Sigmoid colon (tissue), 7 donors: ENCODE results near the gene NRAP. TPM values are rescaled to one million over a fixed set of nuclear protein-coding genes. Genes with fewer than 3 reads are reported as not detected.

Experiments
- DNase-seq: peaks from one replicate; pipeline ENCODE4 v3.0.0-alpha.2; 2019
- H3K27ac ChIP-seq, 4 donors: fragments of 200-600 bp; sonication (generic); one replicate each; pipeline ENCODE4 v1.5.1; 2016 to 2019; ENCODE audit warnings: mild to moderate bottlenecking in 1 of 4
- H3K27me3 ChIP-seq, 3 donors: fragments of 200-600 bp; sonication (generic); one replicate each; pipeline ENCODE4 v1.5.1; 2019; ENCODE audit warnings: mild to moderate bottlenecking in 1 of 3
- H3K36me3 ChIP-seq, 4 donors: fragments of 200-600 bp; sonication (generic); one replicate each; pipeline ENCODE4 v1.5.1; 2016 to 2019
- H3K4me1 ChIP-seq, 4 donors: fragments of 200-600 bp; sonication (generic); one replicate each; pipeline ENCODE4 v1.5.1; 2017 to 2019
- H3K4me3 ChIP-seq, 4 donors: fragments of 200-600 bp; sonication (generic); one replicate each; pipeline ENCODE4 v1.5.1; 2017 to 2019; ENCODE audit warnings: mild to moderate bottlenecking in 2 of 4, moderate library complexity in 1 of 4
- H3K9me3 ChIP-seq, 4 donors: fragments of 200-600 bp in 3 of 4; sonication (generic) in 3 of 4; one replicate each; pipeline versions ENCODE4 v1.5.1 to v1.6.1; 2013 to 2019
- CTCF ChIP-seq, 4 experiments: fragments of 450-650 bp in 3 of 4; fragments of 200-600 bp in 1 of 4; IDR thresholded peaks; one replicate each; pipeline ENCODE4 v1.5.1; 2016 to 2019; ENCODE audit warnings: antibody characterized with exemption in 4 of 4, mild to moderate bottlenecking in 3 of 4, moderate library complexity in 2 of 4
- EP300 ChIP-seq, 4 donors: sonication (generic); formaldehyde crosslinking; IDR thresholded peaks; one replicate each; pipeline ENCODE4 v1.6.1; 2017; ENCODE audit warnings: antibody characterized with exemption in 4 of 4
- POLR2A ChIP-seq, 2 donors: fragments of 450-650 bp; IDR thresholded peaks; one replicate each; pipeline ENCODE4 v1.6.1; 2016; ENCODE audit warnings: antibody characterized with exemption in 2 of 2, mild to moderate bottlenecking in 2 of 2, moderate library complexity in 2 of 2
- POLR2AphosphoS5 ChIP-seq, 4 donors: sonication (generic); formaldehyde crosslinking; IDR thresholded peaks; one replicate each; pipeline ENCODE4 v1.6.1; 2017; ENCODE audit warnings: antibody characterized with exemption in 4 of 4
- WGBS, 2 donors: extraction: QIAGEN DNeasy Blood & Tissue Kit; methylation state at CpG; one replicate each; pipeline ENCODE4 v1.1.7; 2013; 5-methylcytosine and 5-hydroxymethylcytosine counted together
- intact Hi-C: fragments of 100-400 bp; cut with DNase I; formaldehyde crosslinking; loops from one replicate; pipeline ENCODE4 v1.15.1; 2023
- polyA plus RNA-seq, 3 donors: library from polyadenylated mRNA; stranded (reverse); fragments of 200-250 nt; gene quantifications; one replicate each; pipeline ENCODE4 v1.2.3, GENCODE V29; 2013
- total RNA-seq, 4 donors: library from RNA; depleted of rRNA; stranded (reverse); fragments of >200 nt; gene quantifications; one replicate each; pipeline ENCODE4 v1.1.0, GENCODE V29; 2016
- donor health status: healthy with polysubstance abuse.
- donor health status: Bipolar disorder and iron deficiency.
- donor health status: healthy.

Gene NRAP
- total and polyA plus RNA-seq, 7 donors = 0.41 to 1.2 (median 0.46) TPM; not detected in 4

- H3K27ac ChIP-seq = no peak overlapping the region
- H3K27me3 ChIP-seq = peaks cover 0 to 7% (median 0%) of the 10 kb centered on the region in 3 donors
- H3K4me3 ChIP-seq = no peak overlapping the region
- TF ChIP-seq CTCF (IDR thresholded peaks at IDR 0.05) (no peak), EP300 (IDR thresholded peaks at IDR 0.05) (no peak), POLR2AphosphoS5 (IDR thresholded peaks at IDR 0.05) (no peak), POLR2A (IDR thresholded peaks at IDR 0.05) (no peak)
- no peaks in the 10 kb centered on the region for H3K9me3 ChIP-seq
- intact Hi-C loops = no loop called here
- H3K36me3 ChIP-seq = no peaks in the 10 kb centered on the region
- no peak for DNase-seq
- WGBS, 2 donors = 54 to 71% methylated on average over 26 of the region's 26 CpGs
- no peaks in the 10 kb centered on the region for H3K4me1 ChIP-seq
Measured at GRCh38 chr10:113610631-113611601, 52.9 kb downstream of the NRAP start.

- peaks cover 0 to 3% (median 0%) of the 10 kb centered on the region in 3 donors for H3K27me3 ChIP-seq
- no peaks in the 10 kb centered on the region for H3K4me1 ChIP-seq
- H3K36me3 ChIP-seq = no peaks in the 10 kb centered on the region
- no peak for TF ChIP-seq CTCF (IDR thresholded peaks at IDR 0.05)
- no peak for TF ChIP-seq POLR2AphosphoS5 (IDR thresholded peaks at IDR 0.05)
- no peak for TF ChIP-seq EP300 (IDR thresholded peaks at IDR 0.05)
- TF ChIP-seq POLR2A (IDR thresholded peaks at IDR 0.05) = no peak
- 76 to 90% methylated on average over 4 of the region's 4 CpGs for WGBS, 2 donors
- H3K9me3 ChIP-seq = no peaks in the 10 kb centered on the region
- H3K4me3 ChIP-seq = no peak overlapping the region
- H3K27ac ChIP-seq = no peak overlapping the region
- no peak for DNase-seq
- intact Hi-C loops = no loop called here
Measured at GRCh38 chr10:113609704-113610108, 54.1 kb downstream of the NRAP start.

GRCh38 chr10:113605268-113605978 is 58.4 kb downstream of the NRAP start:
- intact Hi-C loops = no loop called here
- no peak overlapping the region for H3K4me3 ChIP-seq

GRCh38 chr10:113604572-113604971 is 59.3 kb downstream of the NRAP start:
- WGBS, 2 donors = 94 to 95% methylated on average over 12 of the region's 12 CpGs
- no peak for DNase-seq
- intact Hi-C loops = no loop called here
- Histone ChIP-seq H3K36me3 (no peaks in the 10 kb centered on the region), H3K9me3 (no peaks in the 10 kb centered on the region), H3K4me3 (no peak overlapping the region), H3K4me1 (no peaks in the 10 kb centered on the region), H3K27me3 (no peaks in the 10 kb centered on the region), H3K27ac (no peak overlapping the region)
- TF ChIP-seq POLR2AphosphoS5 (IDR thresholded peaks at IDR 0.05) = no peak
- no peak for TF ChIP-seq EP300 (IDR thresholded peaks at IDR 0.05)
- no peak for TF ChIP-seq POLR2A (IDR thresholded peaks at IDR 0.05)
- no peak for TF ChIP-seq CTCF (IDR thresholded peaks at IDR 0.05)

More at GRCh38 chr10:113605268-113605978, 58.4 kb downstream of the NRAP start:
- Histone ChIP-seq H3K4me1 (no peaks in the 10 kb centered on the region), H3K36me3 (no peaks in the 10 kb centered on the region), H3K9me3 (no peaks in the 10 kb centered on the region), H3K27ac (no peak overlapping the region), H3K27me3 (no peaks in the 10 kb centered on the region)
- WGBS, 2 donors = 80 to 88% methylated on average over 13 of the region's 13 CpGs
- TF ChIP-seq POLR2AphosphoS5 (IDR thresholded peaks at IDR 0.05) (no peak), POLR2A (IDR thresholded peaks at IDR 0.05) (no peak), EP300 (IDR thresholded peaks at IDR 0.05) (no peak), CTCF (IDR thresholded peaks at IDR 0.05) (no peak)
- DNase-seq = no peak
